Stimulated activated CD4-positive, alpha-beta T cell treated with anti-CD3 and anti-CD28 coated beads, Interleukin-12 subunit alpha, Interleukin-12 subunit beta, amount 100 ng/mL, for 48 hours (primary cell): ENCODE data around the gene TLL2.

Experiments used
- DNase-seq, 3 donors: peaks; one replicate each; pipeline ENCODE4 v3.0.0-alpha.2; 2020; ENCODE audit warnings: low read depth in 2 of 3, low spot score in 1 of 3

Gene TLL2

DNA sequence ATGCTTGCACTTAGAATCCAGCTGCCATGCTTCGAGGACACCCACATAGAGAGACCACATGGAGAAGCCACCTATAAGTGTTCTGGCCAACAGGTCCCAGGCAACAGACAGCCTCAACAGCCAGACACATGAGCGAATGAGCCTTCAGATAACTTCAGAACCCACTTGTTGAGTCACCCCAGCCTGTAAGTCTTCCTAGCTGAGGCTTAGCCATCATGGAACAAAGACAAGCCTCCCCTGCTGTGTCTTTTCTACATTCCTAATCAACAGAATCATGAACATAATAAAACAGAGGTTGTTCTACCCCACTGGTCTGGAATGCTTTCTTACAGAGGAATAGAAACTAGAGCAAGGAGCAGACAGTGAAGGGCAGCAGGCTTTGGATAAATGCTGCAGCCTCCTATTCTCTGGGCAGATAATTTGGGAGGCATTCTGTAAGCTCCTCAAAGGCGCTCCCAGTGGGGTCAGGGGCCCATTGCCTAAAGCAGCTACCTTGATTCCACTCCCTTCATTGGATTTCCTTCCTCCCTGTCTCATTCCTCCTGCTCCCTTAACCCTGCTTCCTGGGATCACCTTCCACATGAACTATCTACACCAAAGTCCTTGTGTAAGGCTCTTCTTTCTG is 4.6 kb downstream of the TLL2 start:
- DNase-seq: no peak

DNA sequence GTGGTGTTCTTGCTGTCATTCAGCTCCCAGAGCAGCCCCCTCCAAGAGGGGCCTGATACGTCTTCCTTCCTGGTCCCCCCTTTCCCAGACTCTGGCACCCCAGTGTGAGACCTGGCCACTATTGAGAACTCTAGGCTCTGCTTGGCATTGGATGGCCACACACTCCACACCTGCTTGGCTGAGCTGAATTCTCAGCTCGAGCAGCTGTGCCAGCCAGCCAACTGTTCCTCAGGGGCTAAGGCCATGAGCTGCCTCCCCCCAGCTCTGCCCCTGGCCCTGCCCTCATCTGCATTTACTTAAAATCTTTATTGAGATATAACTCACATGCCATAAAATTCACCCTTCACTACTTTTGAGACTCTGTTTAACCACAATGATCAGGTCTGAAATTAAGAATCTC is 6.7 kb downstream of the TLL2 start:
- no peak for DNase-seq

DNA sequence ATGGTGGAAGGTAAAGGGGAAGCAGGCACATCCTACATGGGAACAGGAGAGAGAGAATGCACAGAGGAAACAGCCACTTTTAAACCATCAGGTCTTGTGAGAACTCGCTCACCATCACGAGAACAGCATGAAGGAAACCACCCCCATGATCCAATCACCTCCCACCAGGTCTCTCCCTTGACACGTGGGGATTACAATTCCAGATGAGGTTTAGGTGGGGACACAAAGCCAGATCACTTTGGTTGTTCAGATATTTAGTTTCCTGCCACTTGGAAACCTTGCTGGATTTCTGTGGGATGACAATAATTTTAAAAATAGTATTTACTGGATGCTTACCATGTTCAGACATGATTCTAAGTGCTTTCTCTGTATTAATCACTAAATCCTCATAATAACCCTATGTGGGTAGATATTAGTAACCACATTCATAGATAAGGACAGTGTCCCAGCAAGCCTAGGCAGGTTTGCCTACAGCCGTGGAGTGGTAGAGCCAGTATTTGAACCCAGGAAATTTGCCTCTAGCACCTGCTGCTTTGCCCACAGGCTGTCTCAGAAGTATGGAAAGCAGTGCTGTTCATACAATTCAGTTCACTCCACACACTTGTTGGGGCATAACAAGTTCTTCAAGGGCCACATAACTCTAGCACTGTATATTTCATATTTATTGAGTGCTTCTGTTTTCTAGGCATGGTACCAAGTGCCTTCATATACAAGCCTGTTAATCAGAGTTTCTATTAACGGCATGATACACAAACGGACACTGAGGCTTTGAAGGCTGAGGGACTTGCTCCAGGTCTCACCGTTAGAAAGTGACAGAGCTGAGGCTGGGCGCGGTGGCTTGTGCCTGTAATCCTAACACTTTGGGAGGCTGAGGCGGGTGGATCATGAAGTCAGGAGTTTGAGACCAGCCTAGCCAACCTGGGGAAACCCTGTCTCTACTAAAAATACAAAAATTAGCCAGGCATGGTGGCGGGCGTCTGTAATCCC is 8.3 kb downstream of the TLL2 start:
- no peak for DNase-seq

DNA sequence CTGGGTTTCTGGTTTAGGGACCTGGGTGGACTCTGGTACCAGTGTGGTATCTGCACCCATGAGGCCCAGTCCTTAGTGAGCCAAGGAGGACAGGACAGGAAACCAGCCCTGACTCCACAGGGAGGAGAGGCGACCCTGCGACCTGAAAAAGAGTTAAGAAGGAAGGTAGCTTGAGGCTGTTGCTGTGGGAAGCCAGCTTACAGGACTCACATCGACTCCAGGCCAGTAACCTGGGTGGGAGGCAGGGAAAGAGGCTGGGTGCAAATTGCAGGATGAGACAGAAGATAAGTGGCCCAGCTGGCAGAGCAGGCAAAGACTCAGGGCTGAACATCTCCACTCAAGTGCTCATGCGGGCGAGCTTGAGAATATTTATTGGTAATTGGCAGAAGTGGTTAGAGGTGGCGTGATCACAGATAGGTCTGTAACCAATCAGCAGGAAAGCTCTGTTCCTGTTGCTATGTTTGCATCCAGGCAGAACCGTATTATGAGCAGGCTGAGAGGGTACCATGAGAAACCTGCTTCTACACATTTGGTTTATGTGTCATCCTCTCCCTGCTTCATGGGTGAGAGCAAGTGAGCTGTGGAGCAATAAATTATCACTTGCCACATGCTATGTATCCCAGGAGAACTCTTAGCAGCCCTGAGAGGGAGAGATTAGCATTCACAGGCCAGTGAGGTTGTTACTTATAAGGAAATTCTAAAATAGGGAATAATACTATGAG is 11.0 kb downstream of the TLL2 start:
- no peak for DNase-seq

DNA sequence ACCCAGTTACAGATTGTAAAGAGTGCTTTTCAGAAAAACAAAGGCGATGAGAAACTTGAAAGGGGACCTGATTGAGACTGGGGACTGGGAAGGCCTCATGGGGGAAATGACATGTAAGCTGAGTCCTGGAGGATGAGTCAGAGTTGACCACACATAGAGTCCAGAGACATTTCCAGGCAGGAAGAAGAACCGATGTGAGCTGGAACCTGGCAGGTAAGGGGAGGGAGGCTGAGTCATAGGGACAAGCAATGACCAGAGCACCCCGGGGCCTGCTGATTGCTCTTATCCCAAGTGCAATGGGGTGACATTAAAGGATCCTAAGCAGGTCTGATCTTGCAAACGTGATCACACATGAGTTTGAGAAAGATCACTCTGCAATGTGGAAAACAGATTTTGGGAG is 11.7 kb downstream of the TLL2 start:
- no peak for DNase-seq

DNA sequence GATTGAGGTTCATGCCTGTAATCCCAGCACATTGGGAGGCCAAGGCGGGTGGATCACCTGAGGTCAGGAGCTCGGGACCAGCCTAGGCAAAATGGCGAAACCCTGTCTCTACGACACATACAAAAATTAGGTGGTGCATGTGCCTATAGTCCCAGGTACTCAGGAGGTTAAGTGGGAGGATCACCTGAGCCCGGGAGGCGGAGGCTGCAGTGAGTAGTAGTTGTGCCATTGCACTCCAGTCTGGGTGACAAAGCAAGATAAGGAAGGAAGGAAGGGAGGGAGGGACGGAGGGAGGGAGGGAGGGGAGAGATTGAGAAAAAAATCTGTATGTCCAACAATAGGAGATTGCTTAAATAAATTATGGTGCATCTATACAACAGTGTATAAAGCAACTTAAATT is 13.2 kb downstream of the TLL2 start:
- DNase-seq: no peak

DNA sequence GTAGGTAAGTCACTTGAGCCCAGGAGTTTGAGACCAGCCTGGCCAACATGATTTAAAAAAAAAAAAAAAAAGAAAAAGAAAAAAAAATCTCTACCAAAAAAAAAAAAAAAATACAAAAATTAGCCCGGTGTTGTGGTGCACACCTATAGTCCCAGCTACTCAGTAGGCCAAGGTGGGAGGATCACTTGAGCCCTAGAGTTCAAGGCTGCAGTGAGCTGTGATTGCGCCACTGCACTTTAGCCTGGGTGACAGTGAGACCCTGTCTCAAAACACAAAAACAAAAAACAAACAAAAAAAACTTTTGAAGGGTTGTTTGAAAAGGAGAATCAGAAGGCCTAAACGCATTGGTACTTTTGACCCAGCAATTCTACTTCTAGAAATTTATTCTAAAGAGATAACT is 13.7 kb downstream of the TLL2 start:
- no peak for DNase-seq

DNA sequence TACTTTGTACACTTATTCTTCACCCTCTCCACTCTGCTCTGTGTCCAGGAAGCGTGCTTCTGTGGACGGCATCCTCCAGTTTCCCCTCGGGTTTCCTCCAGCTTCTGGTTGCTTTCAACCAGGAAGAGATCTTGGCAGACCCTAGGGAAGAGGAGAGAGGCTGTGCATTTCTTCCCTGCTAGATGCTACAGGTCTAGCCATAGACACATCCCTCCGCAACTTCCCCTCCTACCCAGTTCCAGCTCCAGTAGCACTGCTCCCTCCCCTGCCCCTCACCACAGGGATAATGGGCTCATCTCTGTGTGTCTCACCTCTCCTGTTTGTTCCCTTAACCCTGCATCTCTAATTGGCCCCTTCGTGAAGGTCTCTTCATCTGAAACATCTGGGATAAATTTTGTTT is 16.3 kb downstream of the TLL2 start:
- no peak for DNase-seq

DNA sequence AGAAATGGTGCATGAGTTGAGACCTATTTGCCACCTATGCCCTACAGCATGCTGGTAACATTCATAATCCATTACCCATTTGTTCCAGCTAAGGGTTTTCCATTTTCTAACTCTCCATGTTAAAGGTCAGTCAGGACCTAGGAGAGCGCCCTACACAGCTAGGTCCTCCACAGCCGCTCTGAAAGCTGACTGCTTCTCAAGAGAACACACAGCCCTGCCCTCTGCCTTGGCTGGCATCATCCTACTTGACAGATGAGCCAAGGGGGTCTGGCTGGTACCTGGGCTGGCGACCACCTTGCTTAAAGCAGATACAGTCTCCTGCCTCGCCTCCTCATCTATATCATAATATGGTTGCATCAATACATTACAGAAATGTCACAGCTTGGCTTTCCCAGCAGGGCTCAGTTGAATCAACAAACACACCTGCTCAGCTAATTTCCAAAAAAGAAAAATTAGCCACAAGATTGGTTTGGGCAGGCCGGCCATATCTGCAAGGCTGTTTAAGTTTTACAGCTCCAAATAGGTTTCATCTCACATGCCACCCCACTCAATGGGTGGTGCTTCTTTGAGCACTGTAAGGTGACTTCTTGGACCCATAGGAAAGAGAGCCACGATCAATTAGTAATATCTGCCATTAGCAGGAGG is 17.3 kb downstream of the TLL2 start:
- no peak for DNase-seq

DNA sequence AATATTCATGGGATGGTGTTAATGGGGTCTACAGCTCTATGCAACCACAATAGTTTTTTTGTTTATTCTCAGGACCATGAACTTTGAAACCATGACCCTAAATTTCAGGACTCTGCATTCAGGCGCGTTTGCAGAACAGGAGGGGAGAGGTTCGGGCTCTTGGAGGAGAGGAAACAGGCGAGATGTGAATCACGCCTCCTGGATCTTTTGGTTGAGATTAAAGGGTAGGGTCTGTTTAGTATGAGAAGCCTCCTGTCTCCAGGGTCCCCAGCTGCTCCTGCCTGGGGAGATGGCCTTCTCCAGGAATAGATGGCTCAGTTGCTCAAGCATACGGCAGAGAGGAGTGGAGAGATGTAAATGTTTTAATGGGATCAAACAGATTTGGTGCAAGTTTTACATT is 18.2 kb downstream of the TLL2 start:
- DNase-seq: no peak

DNA sequence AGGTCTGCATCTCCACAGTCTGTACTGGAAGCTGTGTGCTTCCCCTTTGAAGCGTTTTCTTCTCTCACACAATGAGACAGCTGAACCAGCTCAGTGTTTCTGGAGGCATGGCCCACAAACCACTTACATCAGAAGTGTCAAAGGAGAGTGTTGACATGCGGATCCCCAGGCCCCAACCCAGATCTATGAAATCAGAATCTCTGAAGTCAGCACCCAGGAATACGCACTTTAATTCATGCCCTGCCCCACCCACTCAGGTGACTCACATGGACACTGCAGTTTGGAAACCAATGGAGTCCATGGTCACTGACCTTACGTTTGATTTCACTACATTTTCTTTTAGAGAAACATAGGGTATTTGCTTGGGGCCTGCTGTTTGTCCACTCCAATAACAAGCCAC is 19.0 kb downstream of the TLL2 start:
- no peak for DNase-seq

DNA sequence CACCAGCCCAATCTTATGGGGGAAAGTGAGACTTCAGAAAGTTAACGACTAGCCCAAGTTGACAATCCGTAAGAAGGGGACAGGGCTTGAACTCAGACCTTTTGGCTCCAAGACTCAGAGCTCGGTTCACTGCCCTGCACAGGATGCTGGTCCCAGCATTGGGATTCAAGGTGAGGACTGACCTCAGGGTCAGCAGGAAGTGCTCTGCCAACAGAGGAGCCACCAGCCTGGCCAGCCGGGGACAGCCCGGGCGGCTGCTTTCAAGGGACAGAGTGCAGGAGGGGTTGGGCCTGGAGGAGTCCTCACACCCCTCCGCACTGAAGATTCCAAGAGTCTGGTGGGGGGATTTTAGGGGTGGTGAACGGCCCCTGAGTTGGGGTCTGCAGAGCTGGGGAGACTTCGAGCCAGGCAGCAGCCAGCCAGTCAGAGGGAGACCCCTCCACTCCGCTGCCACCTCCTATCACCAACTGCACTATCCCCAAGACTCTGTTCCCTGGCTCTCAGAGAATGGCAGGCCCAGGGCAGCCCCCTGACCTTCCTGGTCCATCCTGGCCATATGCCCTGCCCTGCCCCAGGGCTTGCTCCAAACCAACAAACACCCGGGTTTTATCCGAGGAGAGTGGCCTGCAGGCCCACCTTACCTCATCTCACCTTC is 19.7 kb downstream of the TLL2 start:
- no peak for DNase-seq

DNA sequence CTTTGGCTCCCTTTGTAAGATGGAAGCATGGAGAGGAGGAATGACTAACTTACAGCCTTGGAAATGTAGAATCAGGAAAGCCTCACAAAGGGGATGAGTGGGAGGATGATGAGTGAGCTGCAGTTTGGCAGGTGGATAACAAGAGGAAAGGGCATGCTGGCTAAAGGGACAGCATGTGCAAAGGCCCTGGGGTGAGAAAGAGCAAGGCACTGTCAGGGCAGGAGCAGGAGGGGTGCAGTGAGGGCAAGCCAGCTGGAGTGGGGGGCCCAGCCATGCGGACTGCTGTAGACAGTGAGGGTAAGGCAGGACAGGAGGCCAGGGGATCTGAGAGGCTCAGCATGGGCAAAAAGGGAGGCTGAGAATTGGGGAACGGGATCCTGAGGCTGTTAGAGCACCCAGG is 20.5 kb downstream of the TLL2 start:
- DNase-seq: no peak

DNA sequence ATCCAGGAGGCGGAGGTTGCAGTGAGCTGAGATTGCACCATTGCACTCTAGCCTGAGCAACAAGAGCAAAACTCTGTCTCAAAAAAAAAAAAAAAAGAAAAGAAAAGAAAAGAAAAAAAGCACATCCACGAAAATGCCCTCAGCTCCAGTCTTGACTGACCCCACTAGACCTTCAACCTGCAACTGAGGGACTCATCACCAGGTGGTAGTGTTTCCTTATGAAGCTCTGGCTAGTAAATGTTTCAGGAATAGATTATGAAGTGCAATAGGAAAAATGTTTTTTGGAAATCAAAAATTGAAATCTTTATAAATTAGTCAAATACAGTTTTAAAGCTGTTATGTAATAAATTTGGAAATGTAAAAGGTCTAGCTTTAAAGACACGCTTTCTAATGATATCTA is 22.4 kb downstream of the TLL2 start:
- DNase-seq: no peak

DNA sequence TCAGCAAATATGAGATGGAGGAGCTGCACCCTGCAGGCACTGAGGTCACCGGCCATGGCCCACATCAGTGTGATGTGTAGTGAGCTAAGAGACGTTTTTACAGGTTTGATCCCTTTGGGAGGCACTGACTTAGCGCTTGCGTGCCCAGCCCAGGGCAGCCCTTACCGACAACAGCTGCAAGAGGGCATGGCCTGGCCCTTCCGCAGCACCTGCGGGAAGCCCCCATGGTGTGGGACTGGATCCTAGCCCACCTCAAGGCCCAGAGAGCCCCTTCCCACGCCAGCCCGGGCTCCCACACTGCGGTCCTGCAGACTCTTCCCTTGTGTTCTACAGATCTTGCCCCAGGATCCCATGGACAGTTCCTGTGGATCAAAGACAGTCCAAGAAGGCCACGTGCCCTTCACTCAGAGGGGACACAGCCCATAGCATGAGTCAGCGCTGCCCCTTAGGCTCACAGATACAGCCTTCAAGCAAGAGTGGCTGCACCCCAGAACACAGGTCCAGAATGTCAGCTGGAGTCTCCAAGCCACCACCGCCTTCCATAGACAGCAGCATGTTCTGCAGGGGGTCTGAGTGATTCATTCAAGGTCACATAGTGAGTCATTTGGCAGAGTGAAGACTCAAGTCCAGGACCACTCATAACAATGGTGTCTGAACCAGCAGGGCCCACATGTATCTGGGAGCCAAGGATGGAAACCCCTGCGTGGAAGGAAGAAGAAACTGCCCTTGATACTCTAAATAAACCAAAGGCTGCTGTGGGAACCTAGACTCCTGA is 25.4 kb downstream of the TLL2 start:
- DNase-seq: no peak

DNA sequence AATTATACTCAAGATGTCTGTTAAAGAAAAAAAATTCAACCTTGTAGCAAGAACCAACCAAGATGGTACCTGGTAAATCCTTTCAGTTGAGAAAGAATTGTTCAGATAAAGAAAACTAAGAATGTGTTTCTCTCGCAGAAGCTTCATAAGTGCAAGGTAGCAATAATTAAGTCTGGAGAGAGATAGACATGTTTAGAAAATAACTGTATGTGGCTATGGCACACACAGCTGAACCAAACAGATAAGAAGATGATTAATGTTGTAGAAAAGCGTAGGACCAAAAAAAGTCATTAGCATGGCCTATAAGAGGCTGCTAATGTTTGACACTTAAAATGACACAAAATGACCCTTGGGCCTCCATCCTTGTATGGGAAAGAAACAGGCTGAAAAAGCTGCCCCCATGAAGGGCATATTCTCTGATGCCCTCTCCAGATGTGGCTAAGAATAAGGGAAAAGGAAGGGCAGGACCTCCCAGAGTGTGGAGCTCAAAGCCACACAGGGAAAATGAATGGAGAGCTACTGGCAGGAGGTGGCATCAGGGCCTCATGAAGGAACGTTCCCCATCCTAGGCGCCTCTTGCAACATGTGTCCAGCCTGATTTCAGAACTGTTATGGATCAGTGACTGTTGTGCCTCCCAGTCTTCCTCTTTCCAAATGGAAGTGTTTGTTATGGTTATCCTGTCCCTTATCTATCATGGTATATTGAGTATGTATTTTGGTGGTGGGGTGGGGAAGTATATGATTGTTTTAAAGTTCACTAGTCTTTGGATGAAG is 30.7 kb downstream of the TLL2 start:
- no peak for DNase-seq

DNA sequence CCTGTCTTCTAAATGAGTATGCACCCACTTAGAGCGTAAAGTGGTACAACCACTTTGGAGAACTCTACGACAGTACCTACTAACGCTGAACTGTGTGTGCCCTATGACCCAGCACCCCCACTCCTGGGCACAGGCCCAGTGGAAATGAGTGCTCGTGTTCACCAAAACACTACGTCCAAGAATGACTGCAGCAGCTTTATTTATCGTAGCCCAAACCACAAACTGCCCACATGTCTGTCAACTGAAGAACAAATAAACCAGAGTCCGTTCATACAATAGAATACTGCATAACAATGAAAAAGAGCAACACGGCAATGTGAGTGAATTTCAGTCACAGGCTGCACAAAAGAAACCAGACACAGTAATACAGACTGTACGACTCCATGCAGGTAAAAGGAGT is 35.4 kb downstream of the TLL2 start:
- DNase-seq: no peak

DNA sequence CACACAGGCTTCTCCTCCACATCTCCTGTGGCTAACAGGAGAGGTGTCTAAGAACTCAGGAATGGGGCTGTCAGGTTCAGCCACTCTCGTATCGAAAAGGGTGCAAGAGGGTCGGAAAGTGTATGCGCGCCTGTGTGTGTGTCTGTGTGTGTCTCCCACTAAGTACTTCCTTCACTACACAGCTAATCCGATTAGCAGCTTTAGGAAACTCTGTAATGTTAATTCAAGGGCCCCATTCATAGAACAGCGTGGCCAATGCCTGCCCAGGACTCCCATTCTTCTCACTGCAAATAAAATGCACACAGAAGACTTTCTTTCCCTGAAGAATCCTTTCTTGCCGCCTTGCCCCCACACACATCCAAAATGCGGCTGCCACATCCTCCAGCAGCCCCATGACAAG is 39.9 kb downstream of the TLL2 start:
- no peak for DNase-seq

DNA sequence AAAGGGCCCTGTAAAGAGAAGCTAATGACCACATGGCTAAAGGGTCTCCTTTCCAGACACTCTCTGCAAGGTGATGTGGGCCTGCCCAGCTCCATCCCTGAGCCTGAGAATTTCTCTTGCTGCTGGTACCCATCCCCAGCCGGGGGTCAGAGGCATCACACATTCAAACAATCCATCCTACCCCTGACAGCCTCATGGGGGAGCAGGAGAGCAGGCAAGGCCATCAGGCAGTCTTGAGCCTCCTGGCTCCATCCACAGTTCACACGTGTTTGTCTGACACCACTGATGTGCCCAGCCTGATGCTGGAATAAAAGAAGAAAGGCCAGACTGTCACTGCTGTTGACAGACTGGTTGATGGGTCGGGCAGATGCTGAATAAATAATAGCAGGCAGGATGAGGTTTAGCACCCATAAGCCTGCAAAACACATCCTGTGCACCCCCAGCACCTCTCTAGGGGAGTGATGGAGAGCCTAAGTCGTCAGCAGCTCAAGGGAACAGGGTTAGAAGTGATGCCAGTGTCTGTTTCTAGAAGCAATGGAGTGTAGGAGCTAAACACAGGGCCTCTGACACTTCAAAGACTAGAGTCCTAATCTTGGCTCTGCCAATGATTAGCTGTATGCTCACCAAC is 43.5 kb downstream of the TLL2 start:
- DNase-seq: peak in 2 of 3 donors; percentile 5 to 20
